HepG2 (cell line): ENCODE data around the gene ARHGAP25. TPM values are rescaled to one million over a fixed set of nuclear protein-coding genes. Genes with fewer than 3 reads are reported as not detected.

Source experiments
- ATAC-seq: fragments of 200-7000 bp; cut with Tn5 transposase; 3 replicates; pipeline ENCODE4 v1.9.1; 2020; ENCODE audit warnings: mild to moderate bottlenecking, moderate library complexity
- BruUV-seq: library from RNA; stranded (reverse); fragments of 400-500 nt; replicated peaks from 2 replicates; lab custom pipeline; 2021; lab: Mats Ljungman, UMichigan
- CTCF ChIA-PET: fragments of 300-600 bp; formaldehyde crosslinking; extraction: SDS; loops from one replicate; lab custom pipeline; 2021; ENCODE audit warnings: low total read pairs, inconsistent platforms, low intra/inter-chr PET ratio; lab: Yijun Ruan, JAX
- POLR2A ChIA-PET: fragments of 350-600 bp; sonication (Branson Sonifier 250); formaldehyde crosslinking; loops from one replicate; lab custom pipeline; 2020; ENCODE audit warnings: antibody characterized with exemption, inconsistent platforms; lab: Yijun Ruan, JAX
- DNase-seq: peaks from one replicate; pipeline ENCODE4 v3.0.0-alpha.2; 2015; ENCODE audit warnings: low spot score
- FAIRE-seq: peaks from 3 replicates; lab custom pipeline; 2011; peaks lifted over from hg19 to GRCh38; lab: Jason Lieb, UNC
- H2AFZ ChIP-seq: one replicate; pipeline ENCODE4 v1.6.1; 2011; ENCODE audit warnings: low read length, inconsistent platforms
- H3K27ac ChIP-seq: fragments of 300-600 bp; 3 replicates; pipeline ENCODE4 v1.8.0; 2011; ENCODE audit warnings: mixed run types, mild to moderate bottlenecking, mixed read lengths, low read length, inconsistent platforms; ENCODE audit not compliant: insufficient read depth; ENCODE audit errors: extremely low read length
- H3K27me3 ChIP-seq, 2 experiments: fragments of 200-600 bp in 1 of 2; 2 replicates in 1 of 2; 3 replicates in 1 of 2; pipeline versions ENCODE4 v1.6.0 to v1.8.0; 2011; ENCODE audit warnings: low read length in 2 of 2, mild to moderate bottlenecking in 2 of 2, moderate library complexity in 2 of 2, inconsistent platforms in 1 of 2; ENCODE audit not compliant: insufficient read depth in 2 of 2, control insufficient read depth in 1 of 2
- H3K36me3 ChIP-seq, 2 experiments: fragments of 200-600 bp in 1 of 2; replicated peaks in 1 of 2; 2 replicates in 1 of 2; 3 replicates in 1 of 2; pipeline versions ENCODE4 v1.5.1 to v1.8.0; 2011; ENCODE audit warnings: low read length in 2 of 2, inconsistent platforms in 1 of 2; ENCODE audit not compliant: insufficient read depth in 2 of 2, control insufficient read depth in 1 of 2
- H3K4me1 ChIP-seq: 2 replicates; pipeline ENCODE4 v1.5.1; 2012; ENCODE audit warnings: low read length, inconsistent platforms; ENCODE audit not compliant: insufficient read depth
- H3K4me2 ChIP-seq: 2 replicates; pipeline ENCODE4 v1.6.0; 2011; ENCODE audit warnings: low read depth, low read length, inconsistent platforms
- H3K4me3 ChIP-seq, 3 experiments: fragments of 200-600 bp in 1 of 3; sonication (generic), shearing (Covaris generic) in 1 of 3; replicated peaks in 1 of 3; 2 replicates each; pipeline ENCODE4 v1.5.1; 2011 to 2016; ENCODE audit warnings: low read length in 3 of 3, inconsistent platforms in 2 of 3, low read depth in 2 of 3, mild to moderate bottlenecking in 2 of 3, control low read depth in 1 of 3, mixed read lengths in 1 of 3; ENCODE audit not compliant: insufficient read depth in 1 of 3
- H3K79me2 ChIP-seq: one replicate; pipeline ENCODE4 v1.6.1; 2011; ENCODE audit warnings: low read length, inconsistent platforms; ENCODE audit not compliant: insufficient read depth
- H3K9ac ChIP-seq: 2 replicates; pipeline ENCODE4 v1.6.0; 2011; ENCODE audit warnings: mild to moderate bottlenecking, low read depth, low read length, inconsistent platforms; ENCODE audit not compliant: insufficient read depth
- H3K9me3 ChIP-seq: 2 replicates; pipeline ENCODE4 v1.5.1; 2012; ENCODE audit warnings: mild to moderate bottlenecking, low read length
- H4K20me1 ChIP-seq: 2 replicates; pipeline ENCODE4 v1.6.0; 2011; ENCODE audit warnings: inconsistent platforms, mild to moderate bottlenecking, low read length, moderate library complexity; ENCODE audit not compliant: insufficient read depth
- ATF7-NPFF ChIP-seq: sonication (generic); formaldehyde crosslinking; IDR thresholded peaks from 2 replicates; pipeline ENCODE4 v1.8.1; 2023; ENCODE audit warnings: mild to moderate bottlenecking, low read depth, missing genetic modification reagents, moderate library complexity
- CEBPG ChIP-seq: IDR thresholded peaks from 2 replicates; pipeline ENCODE4 v1.6.1; 2016
- ELF1 ChIP-seq: sonication (generic); formaldehyde crosslinking; IDR thresholded peaks from 2 replicates; pipeline ENCODE4 v1.4.0; 2020; ENCODE audit warnings: missing genetic modification reagents
- HNRNPK ChIP-seq: fragments of 200-400 bp; formaldehyde crosslinking; IDR thresholded peaks from 2 replicates; pipeline ENCODE4 v1.6.1; 2018; ENCODE audit warnings: low read length, low read depth, moderate library complexity, mild to moderate bottlenecking; ENCODE audit not compliant: poor library complexity, severe bottlenecking
- KLF12 ChIP-seq: sonication (generic); formaldehyde crosslinking; IDR thresholded peaks from 2 replicates; pipeline ENCODE4 v1.4.0; 2020; ENCODE audit warnings: missing genetic modification reagents, borderline replicate concordance
- NFRKB ChIP-seq: fragments of 450-650 bp; IDR thresholded peaks from 2 replicates; pipeline ENCODE4 v1.6.1; 2017
- NR2F2 ChIP-seq: IDR thresholded peaks from 2 replicates; pipeline ENCODE4 v1.6.1; 2012; ENCODE audit warnings: low read depth, inconsistent platforms, borderline replicate concordance
- PHB2 ChIP-seq: fragments of 450-650 bp; IDR thresholded peaks from 2 replicates; pipeline ENCODE4 v1.6.1; 2018; ENCODE audit not compliant: partially characterized antibody
- REXO4 ChIP-seq: sonication (generic); formaldehyde crosslinking; IDR thresholded peaks from 2 replicates; pipeline ENCODE4 v1.8.0; 2022; ENCODE audit warnings: missing genetic modification reagents, mild to moderate bottlenecking, borderline replicate concordance
- ZNF101 ChIP-seq: sonication (generic); formaldehyde crosslinking; IDR thresholded peaks from 2 replicates; pipeline ENCODE4 v1.4.0; 2020; ENCODE audit warnings: mild to moderate bottlenecking, low read depth, missing genetic modification reagents, borderline replicate concordance
- WGBS: methylation state at CpG from one replicate; pipeline ENCODE4 v1.1.6; 2017; ENCODE audit warnings: low lambda C conversion rate; 5-methylcytosine and 5-hydroxymethylcytosine counted together
- in situ Hi-C: cut with HindIII; loops from 2 replicates; pipeline ENCODE4 v1.10.0; 2017; ENCODE audit warnings: low pct_unique_long_range_greater_than_20kb; ENCODE audit not compliant: extremely low pct_ligation_motif_present
- intact Hi-C: fragments of 100-400 bp; cut with micrococcal nuclease; formaldehyde crosslinking; loops from one replicate; pipeline ENCODE4 v1.10.0; 2022; ENCODE audit not compliant: unreplicated experiment
- polyA plus RNA-seq, 8 experiments: library from polyadenylated mRNA; depleted of rRNA in 3 of 8; stranded (reverse) in 7 of 8; unstranded in 1 of 8; fragments of >200 nt; fragmentation: Illumina TruSeq in 4 of 8; extraction: Trizol in 4 of 8; gene quantifications; 2 replicates each; pipeline versions ENCODE4 v1.2.1 to v1.2.3, GENCODE V29; 2011 to 2016; ENCODE audit warnings: low read depth in 4 of 8, missing spikeins in 1 of 8, mixed read lengths in 1 of 8; ENCODE audit not compliant: insufficient read depth in 1 of 8
- total RNA-seq, 5 experiments: library from RNA; depleted of rRNA; stranded (reverse); fragments of >200 nt; fragmentation: Illumina TruSeq; extraction: Trizol; gene quantifications; 2 replicates each; pipeline ENCODE4 v1.2.3, GENCODE V29; 2016; ENCODE audit warnings: low read depth in 1 of 5
- TF ChIP-seq, protein P1 (sequence below): sonication (generic); formaldehyde crosslinking; conservative IDR thresholded peaks from 2 replicates; pipeline ENCODE4 v1.4.0; 2020; ENCODE audit warnings: missing genetic modification reagents
- TF ChIP-seq, protein P2 (sequence below): IDR thresholded peaks from 2 replicates; pipeline ENCODE4 v1.6.1; 2016; ENCODE audit warnings: mild to moderate bottlenecking, missing biosample characterization, missing genetic modification reagents
- TF ChIP-seq, protein P3 (sequence below): sonication (generic); formaldehyde crosslinking; conservative IDR thresholded peaks from 2 replicates; pipeline ENCODE4 v1.8.0; 2022; ENCODE audit warnings: missing genetic modification reagents

ARHGAP25 gene
- total and polyA plus RNA-seq, 2 of the 13 experiments (the other 11 are each of a cell fraction or from before 2014, with no cell fraction given): not detected

DNA sequence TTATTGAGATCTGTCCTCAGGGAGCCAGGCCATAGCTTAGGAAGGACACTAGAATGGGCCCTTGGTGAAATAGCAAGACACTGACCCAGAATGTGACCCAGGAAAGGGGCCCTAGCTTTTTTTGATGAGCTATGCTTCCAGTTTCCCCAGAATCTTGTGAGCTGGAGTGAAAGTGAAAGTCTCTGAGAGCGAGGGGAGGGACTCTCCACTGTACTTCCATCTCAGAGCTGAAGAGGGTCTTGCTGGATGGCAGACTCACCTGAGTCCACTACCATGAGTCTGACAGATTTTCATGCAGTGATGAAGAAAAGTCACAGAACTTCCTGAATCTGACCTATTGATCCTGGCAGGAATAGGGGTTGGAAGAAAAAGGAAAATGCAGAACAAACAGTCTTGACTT, 3.1 kb downstream of the ARHGAP25 start:
- Histone ChIP-seq H3K4me3 (no peak overlapping the region), H3K27me3 (peaks cover 3 to 25% of the 10 kb centered on the region in 2 experiments; a peak in 3 of 5 replicates), H3K27ac (no peak overlapping the region), H2AFZ (peak overlapping the region; percentile 2), H3K36me3 (no peaks in the 10 kb centered on the region), H3K4me2 (no peak overlapping the region)
- POLR2A ChIA-PET: no interaction called here
- DNase-seq (no peak), ATAC-seq (no peak)
- 0% methylated on average over 1 of the region's 1 CpG for WGBS
- in situ Hi-C loops: no loop called here
- TF ChIP-seq ELF1 (no peak), REXO4 (no peak), NR2F2 (no peak), ATF7-NPFF (CRISPR knock-in tag) (no peak), CEBPG (CRISPR knock-in tag) (no peak), KLF12 (CRISPR knock-in tag) (no peak), HNRNPK (no peak), ZNF101 (CRISPR knock-in tag) (no peak), PHB2 (no peak), NFRKB (no peak)
- TF ChIP-seq, protein P1, sequence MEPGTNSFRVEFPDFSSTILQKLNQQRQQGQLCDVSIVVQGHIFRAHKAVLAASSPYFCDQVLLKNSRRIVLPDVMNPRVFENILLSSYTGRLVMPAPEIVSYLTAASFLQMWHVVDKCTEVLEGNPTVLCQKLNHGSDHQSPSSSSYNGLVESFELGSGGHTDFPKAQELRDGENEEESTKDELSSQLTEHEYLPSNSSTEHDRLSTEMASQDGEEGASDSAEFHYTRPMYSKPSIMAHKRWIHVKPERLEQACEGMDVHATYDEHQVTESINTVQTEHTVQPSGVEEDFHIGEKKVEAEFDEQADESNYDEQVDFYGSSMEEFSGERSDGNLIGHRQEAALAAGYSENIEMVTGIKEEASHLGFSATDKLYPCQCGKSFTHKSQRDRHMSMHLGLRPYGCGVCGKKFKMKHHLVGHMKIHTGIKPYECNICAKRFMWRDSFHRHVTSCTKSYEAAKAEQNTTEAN (CRISPR knock-in tag): no peak
- TF ChIP-seq, protein P2, sequence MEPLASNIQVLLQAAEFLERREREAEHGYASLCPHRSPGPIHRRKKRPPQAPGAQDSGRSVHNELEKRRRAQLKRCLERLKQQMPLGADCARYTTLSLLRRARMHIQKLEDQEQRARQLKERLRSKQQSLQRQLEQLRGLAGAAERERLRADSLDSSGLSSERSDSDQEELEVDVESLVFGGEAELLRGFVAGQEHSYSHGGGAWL (CRISPR knock-in tag): no peak
- TF ChIP-seq, protein P3, sequence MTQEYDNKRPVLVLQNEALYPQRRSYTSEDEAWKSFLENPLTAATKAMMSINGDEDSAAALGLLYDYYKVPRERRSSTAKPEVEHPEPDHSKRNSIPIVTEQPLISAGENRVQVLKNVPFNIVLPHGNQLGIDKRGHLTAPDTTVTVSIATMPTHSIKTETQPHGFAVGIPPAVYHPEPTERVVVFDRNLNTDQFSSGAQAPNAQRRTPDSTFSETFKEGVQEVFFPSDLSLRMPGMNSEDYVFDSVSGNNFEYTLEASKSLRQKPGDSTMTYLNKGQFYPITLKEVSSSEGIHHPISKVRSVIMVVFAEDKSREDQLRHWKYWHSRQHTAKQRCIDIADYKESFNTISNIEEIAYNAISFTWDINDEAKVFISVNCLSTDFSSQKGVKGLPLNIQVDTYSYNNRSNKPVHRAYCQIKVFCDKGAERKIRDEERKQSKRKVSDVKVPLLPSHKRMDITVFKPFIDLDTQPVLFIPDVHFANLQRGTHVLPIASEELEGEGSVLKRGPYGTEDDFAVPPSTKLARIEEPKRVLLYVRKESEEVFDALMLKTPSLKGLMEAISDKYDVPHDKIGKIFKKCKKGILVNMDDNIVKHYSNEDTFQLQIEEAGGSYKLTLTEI (CRISPR knock-in tag): no peak
- TF ChIP-seq, all 625 proteins: peak for 0
- CTCF ChIA-PET: no interaction called here
- Histone ChIP-seq H3K4me1 (no peaks in the 10 kb centered on the region), H3K9ac (no peak overlapping the region), H3K9me3 (no peaks in the 10 kb centered on the region), H3K79me2 (no peaks in the 10 kb centered on the region), H4K20me1 (no peaks in the 10 kb centered on the region)
- BruUV-seq: no TSS peak
- FAIRE-seq: no peak
- intact Hi-C loops: no loop called here
